ENCODE measurements around the gene KRT6C.

DNA sequence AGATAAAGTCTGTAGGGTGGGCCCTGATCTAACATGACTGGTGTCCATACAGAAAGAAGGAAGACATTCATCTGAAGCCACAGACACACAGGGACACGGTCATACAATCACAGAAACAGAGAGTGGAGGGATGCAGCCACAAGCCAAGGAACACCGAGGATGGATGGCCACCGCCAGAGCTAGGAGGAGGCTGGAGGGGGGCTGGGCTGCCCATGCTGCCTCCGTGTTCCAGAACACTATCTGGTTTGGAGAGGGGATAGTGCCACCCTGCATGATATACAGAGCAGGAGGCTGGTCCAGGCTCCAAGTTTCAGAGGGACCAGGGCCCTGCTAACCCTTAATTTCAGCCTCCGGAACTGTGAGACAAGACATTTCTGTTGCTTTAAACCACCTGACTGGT lies 48.1 kb downstream of the KRT6C start:
- no peak for TF ChIP-seq POLR2A (IDR thresholded peaks at IDR 0.05; ENCODE audit: low read depth, low read length)
- TF ChIP-seq POLR2AphosphoS5 (IDR thresholded peaks at IDR 0.05; ENCODE audit: low read depth, low read length), result no peak
